Thyroid gland (tissue), 4 donors: ENCODE data around the gene NPHS1. TPM values are rescaled to one million over a fixed set of nuclear protein-coding genes. Genes with fewer than 3 reads are reported as not detected.

ENCODE experiments used
- DNase-seq, 2 donors: peaks; one replicate each; pipeline ENCODE4 v3.0.0-alpha.2; 2019
- H3K27ac ChIP-seq, 3 donors: fragments of 200-600 bp; sonication (generic); 1 replicate in 2 of 3; 2 replicates in 1 of 3; pipeline ENCODE4 v1.5.1; 2016 to 2019; ENCODE audit warnings: mild to moderate bottlenecking in 1 of 3, moderate library complexity in 1 of 3
- H3K27me3 ChIP-seq: fragments of 200-600 bp; sonication (generic); one replicate; pipeline ENCODE4 v1.5.1; 2019
- H3K36me3 ChIP-seq, 2 donors: fragments of 200-600 bp; sonication (generic); one replicate each; pipeline ENCODE4 v1.5.1; 2016 to 2019
- H3K4me1 ChIP-seq, 2 donors: fragments of 200-600 bp; sonication (generic); one replicate each; pipeline ENCODE4 v1.5.1; 2017 to 2019
- H3K4me3 ChIP-seq, 3 donors: fragments of 200-600 bp; sonication (generic); replicated peaks in 1 of 3; 1 replicate in 2 of 3; 2 replicates in 1 of 3; pipeline ENCODE4 v1.5.1; 2016; ENCODE audit warnings: mild to moderate bottlenecking in 1 of 3
- H3K9me3 ChIP-seq: fragments of 200-600 bp; sonication (generic); one replicate; pipeline ENCODE4 v1.5.1; 2017
- CTCF ChIP-seq, 6 experiments: fragments of 200-600 bp in 3 of 6; fragments of 450-650 bp in 3 of 6; sonication (generic) in 3 of 6; IDR thresholded peaks; one replicate each; pipeline ENCODE4 v1.5.1; 2016 to 2019; ENCODE audit warnings: antibody characterized with exemption in 6 of 6, mild to moderate bottlenecking in 2 of 6, inconsistent platforms in 1 of 6, moderate library complexity in 1 of 6
- POLR2A ChIP-seq, 2 donors: fragments of 450-650 bp; IDR thresholded peaks; one replicate each; pipeline ENCODE4 v1.6.1; 2017; ENCODE audit warnings: antibody characterized with exemption in 2 of 2, mild to moderate bottlenecking in 2 of 2, moderate library complexity in 1 of 2
- WGBS, 2 donors: methylation state at CpG; one replicate each; pipeline ENCODE4 v1.1.5; 2017; 5-methylcytosine and 5-hydroxymethylcytosine counted together
- intact Hi-C: fragments of 100-400 bp; cut with DNase I; formaldehyde crosslinking; loops from one replicate; pipeline ENCODE4 v1.15.1; 2023
- total RNA-seq, 4 donors: library from RNA; depleted of rRNA; stranded (reverse); fragments of >200 nt; gene quantifications; one replicate each; pipeline ENCODE4 v1.2.3, GENCODE V29; 2016

Gene NPHS1
- total RNA-seq, 4 donors from 2014 or later, result not detected

- no peaks in the 10 kb centered on the region for H3K9me3 ChIP-seq
- no peak for TF ChIP-seq POLR2A (IDR thresholded peaks at IDR 0.05)
- TF ChIP-seq CTCF (IDR thresholded peaks at IDR 0.05), result no peak
- intact Hi-C loops, result no loop called here
- H3K27me3 ChIP-seq, result no peaks in the 10 kb centered on the region
- DNase-seq, result no peak
- 96 to 97% methylated on average over 6 of the region's 6 CpGs for WGBS, 2 donors
- no peaks in the 10 kb centered on the region for H3K4me1 ChIP-seq
- no peak overlapping the region for H3K4me3 ChIP-seq
- H3K27ac ChIP-seq, result no peak overlapping the region
- H3K36me3 ChIP-seq, result peaks cover 21 to 27% of the 10 kb centered on the region in 2 donors
Observed at GRCh38 chr19:35885225-35885738, 33.0 kb upstream of the NPHS1 start.

GRCh38 chr19:35883882-35884281 lies 31.6 kb upstream of the NPHS1 start:
- TF ChIP-seq CTCF (IDR thresholded peaks at IDR 0.05) (no peak), POLR2A (IDR thresholded peaks at IDR 0.05) (no peak)
- Histone ChIP-seq H3K27ac (no peak overlapping the region), H3K9me3 (no peaks in the 10 kb centered on the region), H3K36me3 (peaks cover 13% of the 10 kb centered on the region in 2 donors), H3K27me3 (no peaks in the 10 kb centered on the region), H3K4me1 (no peaks in the 10 kb centered on the region), H3K4me3 (no peak overlapping the region)
- DNase-seq, result no peak
- 28 to 43% methylated on average over 2 of the region's 2 CpGs for WGBS, 2 donors
- intact Hi-C loops, result loop anchor here (2.0 kb wide), 1 partner anchor 49 kb away; no protein-coding TSS in a partner anchor

- intact Hi-C loops, result loop anchor here (2.0 kb wide), 1 partner anchor 51 kb away; no protein-coding TSS in a partner anchor
- H3K27ac ChIP-seq, result no peak overlapping the region
- H3K27me3 ChIP-seq, result no peaks in the 10 kb centered on the region
- H3K4me3 ChIP-seq, result no peak overlapping the region
- TF ChIP-seq POLR2A (IDR thresholded peaks at IDR 0.05) (no peak), CTCF (IDR thresholded peaks at IDR 0.05) (peak in 5 of 6 experiments; percentile 20 to 75 (median 60))
- H3K9me3 ChIP-seq, result no peaks in the 10 kb centered on the region
- no peaks in the 10 kb centered on the region for H3K4me1 ChIP-seq
- peak; percentile 28 to 39 for DNase-seq
- no peaks in the 10 kb centered on the region for H3K36me3 ChIP-seq
- WGBS, 2 donors, result 27 to 28% methylated on average over 8 of the region's 8 CpGs
Observed at GRCh38 chr19:35882114-35882832, 30.0 kb upstream of the NPHS1 start.

- peak; percentile 88 to 91 for DNase-seq
- Histone ChIP-seq H3K4me3 (no peak overlapping the region), H3K9me3 (no peaks in the 10 kb centered on the region), H3K4me1 (no peaks in the 10 kb centered on the region), H3K27me3 (no peaks in the 10 kb centered on the region), H3K36me3 (no peaks in the 10 kb centered on the region), H3K27ac (no peak overlapping the region)
- intact Hi-C loops, result no loop called here
- TF ChIP-seq CTCF (IDR thresholded peaks at IDR 0.05) (no peak), POLR2A (IDR thresholded peaks at IDR 0.05) (no peak)
- 2 to 4% methylated on average over 17 to 18 of the region's 28 CpGs for WGBS, 2 donors
Observed at GRCh38 chr19:35879770-35880317, 27.5 kb upstream of the NPHS1 start.

GRCh38 chr19:35879068-35879467 lies 26.8 kb upstream of the NPHS1 start:
- no peaks in the 10 kb centered on the region for H3K4me1 ChIP-seq
- H3K9me3 ChIP-seq, result no peaks in the 10 kb centered on the region
- no peak overlapping the region for H3K4me3 ChIP-seq
- no peak overlapping the region for H3K27ac ChIP-seq
- no peaks in the 10 kb centered on the region for H3K27me3 ChIP-seq
- H3K36me3 ChIP-seq, result no peaks in the 10 kb centered on the region
- 42 to 52% methylated on average over 19 to 23 of the region's 23 CpGs for WGBS, 2 donors
- no peak for DNase-seq
- TF ChIP-seq POLR2A (IDR thresholded peaks at IDR 0.05), result no peak
- TF ChIP-seq CTCF (IDR thresholded peaks at IDR 0.05), result no peak
- intact Hi-C loops, result no loop called here
